Measurements from ENCODE around the gene BMERB1.
"Not testable (repeated sequence)": the region's sequence is repeated elsewhere in the genome, so short reads cannot be mapped to it uniquely, and the experiment has no call there.

BMERB1 gene

GRCh38 chr16:15434425-15435215 lies at the start of gene BMERB1:
TSS of gene BMERB1 (plus strand) at chr16:15434588. CDS start at chr16:15434654, 66 bp downstream.
- peak within 1 kb of the TSS; percentile 30 for H3K27ac ChIP-seq (ENCODE audit: low read depth, low read length)
- no peaks in the 10 kb centered on the region for H3K9me3 ChIP-seq (ENCODE audit: control insufficient read depth in 5 of 5, low read length in 5 of 5)

GRCh38 chr16:15388060-15388459 lies 46.3 kb upstream of the BMERB1 start:
- not testable (repeated sequence) for H3K27ac ChIP-seq (ENCODE audit: low read depth, low read length); H3K27me3 ChIP-seq (ENCODE audit: control insufficient read depth in 5 of 5, insufficient read depth in 4 of 5, low read length in 5 of 5); H3K4me3 ChIP-seq (ENCODE audit: low read depth in 1 of 5, low read length in 5 of 5); H3K4me1 ChIP-seq (ENCODE audit: control insufficient read depth in 5 of 5, insufficient read depth in 5 of 5, low read length in 5 of 5); H3K9ac ChIP-seq (ENCODE audit: low read length in 5 of 5); H3K9me3 ChIP-seq (ENCODE audit: control insufficient read depth in 5 of 5, low read length in 5 of 5); H3K36me3 ChIP-seq (ENCODE audit: control insufficient read depth in 5 of 5, insufficient read depth in 5 of 5, low read length in 5 of 5)

More at GRCh38 chr16:15434425-15435215, at the start of gene BMERB1:
- H3K36me3 ChIP-seq (ENCODE audit: control insufficient read depth in 5 of 5, insufficient read depth in 5 of 5, low read length in 5 of 5) = no peaks in the 10 kb centered on the region
- H3K9ac ChIP-seq (ENCODE audit: low read length in 5 of 5) = peak within 1 kb of the TSS in 4 of 5 donors; percentile 45 to 77 (median 64)
- H3K4me1 ChIP-seq (ENCODE audit: control insufficient read depth in 5 of 5, insufficient read depth in 5 of 5, low read length in 5 of 5) = peaks cover 0 to 24% (median 17%) of the 10 kb centered on the region in 5 donors
- no peaks in the 10 kb centered on the region for H3K27me3 ChIP-seq (ENCODE audit: control insufficient read depth in 5 of 5, insufficient read depth in 4 of 5, low read length in 5 of 5)
- peak within 1 kb of the TSS; percentile 78 to 94 (median 83) for H3K4me3 ChIP-seq (ENCODE audit: low read depth in 1 of 5, low read length in 5 of 5)

GRCh38 chr16:15389916-15390315 lies 44.5 kb upstream of the BMERB1 start:
- H3K36me3 ChIP-seq (ENCODE audit: control insufficient read depth in 5 of 5, insufficient read depth in 5 of 5, low read length in 5 of 5); H3K9me3 ChIP-seq (ENCODE audit: control insufficient read depth in 5 of 5, low read length in 5 of 5); H3K27me3 ChIP-seq (ENCODE audit: control insufficient read depth in 5 of 5, insufficient read depth in 4 of 5, low read length in 5 of 5); H3K9ac ChIP-seq (ENCODE audit: low read length in 5 of 5); H3K27ac ChIP-seq (ENCODE audit: low read depth, low read length); H3K4me3 ChIP-seq (ENCODE audit: low read depth in 1 of 5, low read length in 5 of 5); H3K4me1 ChIP-seq (ENCODE audit: control insufficient read depth in 5 of 5, insufficient read depth in 5 of 5, low read length in 5 of 5): not testable (repeated sequence)

- not testable (repeated sequence) for H3K27ac ChIP-seq (ENCODE audit: low read depth, low read length); H3K36me3 ChIP-seq (ENCODE audit: control insufficient read depth in 5 of 5, insufficient read depth in 5 of 5, low read length in 5 of 5); H3K4me3 ChIP-seq (ENCODE audit: low read depth in 1 of 5, low read length in 5 of 5); H3K9ac ChIP-seq (ENCODE audit: low read length in 5 of 5); H3K27me3 ChIP-seq (ENCODE audit: control insufficient read depth in 5 of 5, insufficient read depth in 4 of 5, low read length in 5 of 5); H3K9me3 ChIP-seq (ENCODE audit: control insufficient read depth in 5 of 5, low read length in 5 of 5); H3K4me1 ChIP-seq (ENCODE audit: control insufficient read depth in 5 of 5, insufficient read depth in 5 of 5, low read length in 5 of 5)
Measured at GRCh38 chr16:15393025-15393424, 41.4 kb upstream of the BMERB1 start.

GRCh38 chr16:15395631-15396508 lies 38.5 kb upstream of the BMERB1 start, which contains the start of gene MPV17L:
TSS of gene MPV17L (plus strand) at chr16:15395754. CDS start at chr16:15395898, 144 bp downstream.
- not testable (repeated sequence) for H3K9me3 ChIP-seq (ENCODE audit: control insufficient read depth in 5 of 5, low read length in 5 of 5)

GRCh38 chr16:15396509-15396829 lies 37.9 kb upstream of the BMERB1 start:
- Histone ChIP-seq H3K9ac (ENCODE audit: low read length in 5 of 5) (peak overlapping the region in 1 of 5 donors; percentile 35), H3K4me3 (ENCODE audit: low read depth in 1 of 5, low read length in 5 of 5) (peak overlapping the region in 4 of 5 donors; percentile 48 to 77 (median 69))
- H3K27ac ChIP-seq (ENCODE audit: low read depth, low read length); H3K27me3 ChIP-seq (ENCODE audit: control insufficient read depth in 5 of 5, insufficient read depth in 4 of 5, low read length in 5 of 5); H3K4me1 ChIP-seq (ENCODE audit: control insufficient read depth in 5 of 5, insufficient read depth in 5 of 5, low read length in 5 of 5); H3K36me3 ChIP-seq (ENCODE audit: control insufficient read depth in 5 of 5, insufficient read depth in 5 of 5, low read length in 5 of 5); H3K9me3 ChIP-seq (ENCODE audit: control insufficient read depth in 5 of 5, low read length in 5 of 5): not testable (repeated sequence)

More at GRCh38 chr16:15395631-15396508, 38.5 kb upstream of the BMERB1 start, which contains the start of gene MPV17L:
- not testable (repeated sequence) for H3K36me3 ChIP-seq (ENCODE audit: control insufficient read depth in 5 of 5, insufficient read depth in 5 of 5, low read length in 5 of 5); H3K27ac ChIP-seq (ENCODE audit: low read depth, low read length); H3K27me3 ChIP-seq (ENCODE audit: control insufficient read depth in 5 of 5, insufficient read depth in 4 of 5, low read length in 5 of 5); H3K4me1 ChIP-seq (ENCODE audit: control insufficient read depth in 5 of 5, insufficient read depth in 5 of 5, low read length in 5 of 5)
- H3K4me3 ChIP-seq (ENCODE audit: low read depth in 1 of 5, low read length in 5 of 5) = peak within 1 kb of the TSS; percentile 48 to 77 (median 65)
- peak within 1 kb of the TSS in 1 of 5 donors; percentile 47 for H3K9ac ChIP-seq (ENCODE audit: low read length in 5 of 5)

GRCh38 chr16:15396948-15397594 lies 37.3 kb upstream of the BMERB1 start:
- no peaks in the 10 kb centered on the region for H3K9me3 ChIP-seq (ENCODE audit: control insufficient read depth in 5 of 5, low read length in 5 of 5)
- H3K27ac ChIP-seq (ENCODE audit: low read depth, low read length) = no peak overlapping the region

GRCh38 chr16:15398618-15399316 lies 35.6 kb upstream of the BMERB1 start:
- H3K4me3 ChIP-seq (ENCODE audit: low read depth in 1 of 5, low read length in 5 of 5) = no peak overlapping the region
- no peak overlapping the region for H3K9ac ChIP-seq (ENCODE audit: low read length in 5 of 5)
- no peaks in the 10 kb centered on the region for H3K27me3 ChIP-seq (ENCODE audit: control insufficient read depth in 5 of 5, insufficient read depth in 4 of 5, low read length in 5 of 5)
- peaks cover 0 to 7% (median 3%) of the 10 kb centered on the region in 5 donors for H3K36me3 ChIP-seq (ENCODE audit: control insufficient read depth in 5 of 5, insufficient read depth in 5 of 5, low read length in 5 of 5)
- peaks cover 0 to 10% (median 6%) of the 10 kb centered on the region in 5 donors for H3K4me1 ChIP-seq (ENCODE audit: control insufficient read depth in 5 of 5, insufficient read depth in 5 of 5, low read length in 5 of 5)
- H3K9me3 ChIP-seq (ENCODE audit: control insufficient read depth in 5 of 5, low read length in 5 of 5) = no peaks in the 10 kb centered on the region
- no peak overlapping the region for H3K27ac ChIP-seq (ENCODE audit: low read depth, low read length)

More at GRCh38 chr16:15396948-15397594, 37.3 kb upstream of the BMERB1 start:
- Histone ChIP-seq H3K9ac (ENCODE audit: low read length in 5 of 5) (no peak overlapping the region), H3K4me1 (ENCODE audit: control insufficient read depth in 5 of 5, insufficient read depth in 5 of 5, low read length in 5 of 5) (peaks cover 0 to 8% (median 6%) of the 10 kb centered on the region in 5 donors), H3K36me3 (ENCODE audit: control insufficient read depth in 5 of 5, insufficient read depth in 5 of 5, low read length in 5 of 5) (peaks cover 0 to 5% (median under 1%) of the 10 kb centered on the region in 5 donors), H3K27me3 (ENCODE audit: control insufficient read depth in 5 of 5, insufficient read depth in 4 of 5, low read length in 5 of 5) (no peaks in the 10 kb centered on the region), H3K4me3 (ENCODE audit: low read depth in 1 of 5, low read length in 5 of 5) (no peak overlapping the region)

- Histone ChIP-seq H3K4me1 (ENCODE audit: control insufficient read depth in 5 of 5, insufficient read depth in 5 of 5, low read length in 5 of 5) (peaks cover 0 to 15% (median 6%) of the 10 kb centered on the region in 5 donors), H3K9me3 (ENCODE audit: control insufficient read depth in 5 of 5, low read length in 5 of 5) (no peaks in the 10 kb centered on the region), H3K9ac (ENCODE audit: low read length in 5 of 5) (no peak overlapping the region), H3K4me3 (ENCODE audit: low read depth in 1 of 5, low read length in 5 of 5) (no peak overlapping the region), H3K27ac (ENCODE audit: low read depth, low read length) (no peak overlapping the region), H3K27me3 (ENCODE audit: control insufficient read depth in 5 of 5, insufficient read depth in 4 of 5, low read length in 5 of 5) (no peaks in the 10 kb centered on the region), H3K36me3 (ENCODE audit: control insufficient read depth in 5 of 5, insufficient read depth in 5 of 5, low read length in 5 of 5) (peaks cover 0 to 7% (median 3%) of the 10 kb centered on the region in 5 donors)
Measured at GRCh38 chr16:15399317-15399716, 35.1 kb upstream of the BMERB1 start.

Measured in subcutaneous abdominal adipose tissue (tissue), 5 donors.